ENCODE results near the gene VPS9D1. TPM values are rescaled to one million over a fixed set of nuclear protein-coding genes. Genes with fewer than 3 reads are reported as not detected.

VPS9D1 gene
- total RNA-seq, 1 experiment from 2014 or later, result 6.3 TPM

DNA sequence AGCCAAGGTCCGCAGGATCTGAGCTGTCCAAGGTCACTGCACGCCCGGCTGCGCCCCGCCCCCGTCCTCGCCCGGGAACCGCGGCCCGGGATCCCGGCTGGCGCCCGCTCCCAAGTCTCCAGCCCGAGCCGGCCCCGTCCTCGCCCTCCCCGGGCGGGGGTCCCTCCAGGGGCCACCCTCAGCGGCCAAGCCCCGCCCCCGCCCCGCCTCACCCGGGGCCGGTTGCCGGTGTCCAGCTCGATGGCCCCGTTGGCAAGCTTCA lies 216 bp downstream of the VPS9D1 start:
- ATAC-seq (peak; percentile 29), DNase-seq (ENCODE audit: low read depth, low spot score) (no peak)
- no TSS peak for BruUV-seq (replicated peaks)
- ChIA-PET POLR2A (no interaction called here), CTCF (no interaction called here)
- no peaks in the 10 kb centered on the region for H3K9me3 ChIP-seq (ENCODE audit: control insufficient read depth, insufficient read depth, low read depth, low read length)
- peaks cover 8% of the 10 kb centered on the region for H3K4me1 ChIP-seq (ENCODE audit: control insufficient read depth, insufficient read depth, low read length)
- in situ Hi-C loops (cut with HindIII; ENCODE audit: low pct_unique_long_range_greater_than_20kb, low sequenced_read_pairs) (no loop called here), intact Hi-C loops (cut with micrococcal nuclease; ENCODE audit: unreplicated experiment) (no loop called here)
- no peaks in the 10 kb centered on the region for H3K27me3 ChIP-seq (ENCODE audit: control insufficient read depth, insufficient read depth, low read length)
- H3K27ac ChIP-seq (ENCODE audit: low read length), result peak overlapping the region; percentile 59; the same call in 1 of the 2 replicates
- no peaks in the 10 kb centered on the region; the same call in 1 of the 2 replicates for H3K36me3 ChIP-seq (ENCODE audit: control insufficient read depth, insufficient read depth, low read length)
- TF ChIP-seq POLR2AphosphoS5 (IDR thresholded peaks at IDR 0.05; ENCODE audit: low read depth, low read length) (no peak), SIN3A (IDR thresholded peaks at IDR 0.05; ENCODE audit: borderline replicate concordance, insufficient read depth, low read depth, low read length) (no peak; the same call in 1 of the 2 replicates), CTCF (IDR thresholded peaks at IDR 0.05) (no peak)
- H3K4me3 ChIP-seq (ENCODE audit: low read depth in 2 of 2, low read length in 2 of 2), result peak overlapping the region; percentile 61 to 68

GRCh38 chr16:89717688-89718505 lies 2.8 kb downstream of the VPS9D1 start:
- TSS peak; percentile 63 for BruUV-seq (replicated peaks)
- TF ChIP-seq SIN3A (IDR thresholded peaks at IDR 0.05; ENCODE audit: borderline replicate concordance, insufficient read depth, low read depth, low read length), result no peak
- TF ChIP-seq, protein P1, sequence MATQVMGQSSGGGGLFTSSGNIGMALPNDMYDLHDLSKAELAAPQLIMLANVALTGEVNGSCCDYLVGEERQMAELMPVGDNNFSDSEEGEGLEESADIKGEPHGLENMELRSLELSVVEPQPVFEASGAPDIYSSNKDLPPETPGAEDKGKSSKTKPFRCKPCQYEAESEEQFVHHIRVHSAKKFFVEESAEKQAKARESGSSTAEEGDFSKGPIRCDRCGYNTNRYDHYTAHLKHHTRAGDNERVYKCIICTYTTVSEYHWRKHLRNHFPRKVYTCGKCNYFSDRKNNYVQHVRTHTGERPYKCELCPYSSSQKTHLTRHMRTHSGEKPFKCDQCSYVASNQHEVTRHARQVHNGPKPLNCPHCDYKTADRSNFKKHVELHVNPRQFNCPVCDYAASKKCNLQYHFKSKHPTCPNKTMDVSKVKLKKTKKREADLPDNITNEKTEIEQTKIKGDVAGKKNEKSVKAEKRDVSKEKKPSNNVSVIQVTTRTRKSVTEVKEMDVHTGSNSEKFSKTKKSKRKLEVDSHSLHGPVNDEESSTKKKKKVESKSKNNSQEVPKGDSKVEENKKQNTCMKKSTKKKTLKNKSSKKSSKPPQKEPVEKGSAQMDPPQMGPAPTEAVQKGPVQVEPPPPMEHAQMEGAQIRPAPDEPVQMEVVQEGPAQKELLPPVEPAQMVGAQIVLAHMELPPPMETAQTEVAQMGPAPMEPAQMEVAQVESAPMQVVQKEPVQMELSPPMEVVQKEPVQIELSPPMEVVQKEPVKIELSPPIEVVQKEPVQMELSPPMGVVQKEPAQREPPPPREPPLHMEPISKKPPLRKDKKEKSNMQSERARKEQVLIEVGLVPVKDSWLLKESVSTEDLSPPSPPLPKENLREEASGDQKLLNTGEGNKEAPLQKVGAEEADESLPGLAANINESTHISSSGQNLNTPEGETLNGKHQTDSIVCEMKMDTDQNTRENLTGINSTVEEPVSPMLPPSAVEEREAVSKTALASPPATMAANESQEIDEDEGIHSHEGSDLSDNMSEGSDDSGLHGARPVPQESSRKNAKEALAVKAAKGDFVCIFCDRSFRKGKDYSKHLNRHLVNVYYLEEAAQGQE (IDR thresholded peaks at IDR 0.05; ENCODE audit: insufficient read depth in 1 of 2, low read depth in 2 of 2, low read length in 1 of 2), result no peak
- TF ChIP-seq TCF7L2 (IDR thresholded peaks at IDR 0.05; ENCODE audit: low read depth, low read length), result no peak
- TF ChIP-seq POLR2AphosphoS5 (IDR thresholded peaks at IDR 0.05; ENCODE audit: low read depth, low read length), result no peak
- no peak for TF ChIP-seq CTCF (IDR thresholded peaks at IDR 0.05)
- DNase-seq (ENCODE audit: low read depth, low spot score) (no peak), ATAC-seq (no peak)
- ChIA-PET CTCF (no interaction called here), POLR2A (no interaction called here)
- Histone ChIP-seq H3K27ac (ENCODE audit: low read length) (no peak overlapping the region), H3K4me3 (ENCODE audit: low read depth in 2 of 2, low read length in 2 of 2) (no peak overlapping the region), H3K4me1 (ENCODE audit: control insufficient read depth, insufficient read depth, low read length) (peaks cover 8% of the 10 kb centered on the region), H3K9me3 (ENCODE audit: control insufficient read depth, insufficient read depth, low read depth, low read length) (no peaks in the 10 kb centered on the region), H3K27me3 (ENCODE audit: control insufficient read depth, insufficient read depth, low read length) (no peaks in the 10 kb centered on the region), H3K36me3 (ENCODE audit: control insufficient read depth, insufficient read depth, low read length) (no peaks in the 10 kb centered on the region; the same call in 1 of the 2 replicates)
- in situ Hi-C loops (cut with HindIII; ENCODE audit: low pct_unique_long_range_greater_than_20kb, low sequenced_read_pairs), result no loop called here
- intact Hi-C loops (cut with micrococcal nuclease; ENCODE audit: unreplicated experiment), result no loop called here
